Measurements from ENCODE around the gene RUNX1.

GRCh38 chr21:34933609-34934335 lies 115.3 kb downstream of the RUNX1 start:
- TF ChIP-seq, protein P1, sequence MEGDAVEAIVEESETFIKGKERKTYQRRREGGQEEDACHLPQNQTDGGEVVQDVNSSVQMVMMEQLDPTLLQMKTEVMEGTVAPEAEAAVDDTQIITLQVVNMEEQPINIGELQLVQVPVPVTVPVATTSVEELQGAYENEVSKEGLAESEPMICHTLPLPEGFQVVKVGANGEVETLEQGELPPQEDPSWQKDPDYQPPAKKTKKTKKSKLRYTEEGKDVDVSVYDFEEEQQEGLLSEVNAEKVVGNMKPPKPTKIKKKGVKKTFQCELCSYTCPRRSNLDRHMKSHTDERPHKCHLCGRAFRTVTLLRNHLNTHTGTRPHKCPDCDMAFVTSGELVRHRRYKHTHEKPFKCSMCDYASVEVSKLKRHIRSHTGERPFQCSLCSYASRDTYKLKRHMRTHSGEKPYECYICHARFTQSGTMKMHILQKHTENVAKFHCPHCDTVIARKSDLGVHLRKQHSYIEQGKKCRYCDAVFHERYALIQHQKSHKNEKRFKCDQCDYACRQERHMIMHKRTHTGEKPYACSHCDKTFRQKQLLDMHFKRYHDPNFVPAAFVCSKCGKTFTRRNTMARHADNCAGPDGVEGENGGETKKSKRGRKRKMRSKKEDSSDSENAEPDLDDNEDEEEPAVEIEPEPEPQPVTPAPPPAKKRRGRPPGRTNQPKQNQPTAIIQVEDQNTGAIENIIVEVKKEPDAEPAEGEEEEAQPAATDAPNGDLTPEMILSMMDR (IDR thresholded peaks at IDR 0.05; ENCODE audit: low read depth, low read length) = no peak
- TF ChIP-seq EZH2phosphoT487 (IDR thresholded peaks at IDR 0.05; ENCODE audit: low read depth) = no peak
